ENCODE measurements around the gene SETD3. TPM values are rescaled to one million over a fixed set of nuclear protein-coding genes. Genes with fewer than 3 reads are reported as not detected.

Gene SETD3
- total RNA-seq, 1 donor from 2014 or later = 44.3 TPM

GRCh38 chr14:99381688-99382060 is 99.0 kb downstream of the SETD3 start:
- DNase-seq (ENCODE audit: low read depth) = no peak
- no peak overlapping the region for H3K4me3 ChIP-seq (ENCODE audit: low read depth, low read length)
- TF ChIP-seq CTCF (conservative IDR thresholded peaks at IDR 0.05; ENCODE audit: low read depth, low read length) = no peak

DNA sequence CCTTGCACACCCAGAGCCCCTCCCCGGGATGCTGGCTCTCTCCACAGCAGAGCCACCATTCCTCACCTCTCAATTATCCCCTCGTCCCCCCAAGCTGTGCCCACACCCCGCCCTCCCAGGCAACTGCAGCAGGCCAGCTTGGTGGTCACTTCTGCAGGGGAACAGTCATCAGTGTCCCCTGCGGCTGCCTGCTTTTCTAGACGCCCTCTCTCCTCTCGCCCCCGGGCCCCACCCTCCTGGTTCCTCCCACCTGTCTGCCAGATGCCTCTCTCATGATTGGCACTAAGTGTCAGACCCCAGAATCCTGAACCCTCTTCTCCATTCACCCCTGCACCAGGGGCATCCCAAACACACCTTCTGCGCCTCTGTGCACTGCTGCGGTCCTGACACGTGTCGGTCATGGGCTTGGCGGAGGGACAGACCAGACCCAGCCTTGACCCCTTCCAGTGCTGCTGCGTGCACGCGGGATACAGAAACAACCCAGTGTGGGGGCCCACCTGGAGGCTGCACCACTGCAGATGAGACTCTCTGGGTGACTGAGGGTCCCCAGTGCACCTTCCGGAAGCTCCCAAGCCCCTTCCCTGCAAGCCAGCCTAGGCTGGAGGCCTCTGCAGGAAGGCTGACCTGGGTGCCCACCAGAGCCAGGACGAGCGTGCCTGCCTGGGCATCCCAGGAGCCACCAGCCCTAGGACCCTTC is 99.5 kb downstream of the SETD3 start:
- no peak overlapping the region for H3K4me3 ChIP-seq (ENCODE audit: low read depth, low read length)
- no peak for DNase-seq (ENCODE audit: low read depth)
- no peak for TF ChIP-seq CTCF (conservative IDR thresholded peaks at IDR 0.05; ENCODE audit: low read depth, low read length)

GRCh38 chr14:99380402-99380801 is 100.3 kb downstream of the SETD3 start:
- TF ChIP-seq CTCF (conservative IDR thresholded peaks at IDR 0.05; ENCODE audit: low read depth, low read length) = no peak
- no peak overlapping the region for H3K4me3 ChIP-seq (ENCODE audit: low read depth, low read length)
- no peak for DNase-seq (ENCODE audit: low read depth)

DNA sequence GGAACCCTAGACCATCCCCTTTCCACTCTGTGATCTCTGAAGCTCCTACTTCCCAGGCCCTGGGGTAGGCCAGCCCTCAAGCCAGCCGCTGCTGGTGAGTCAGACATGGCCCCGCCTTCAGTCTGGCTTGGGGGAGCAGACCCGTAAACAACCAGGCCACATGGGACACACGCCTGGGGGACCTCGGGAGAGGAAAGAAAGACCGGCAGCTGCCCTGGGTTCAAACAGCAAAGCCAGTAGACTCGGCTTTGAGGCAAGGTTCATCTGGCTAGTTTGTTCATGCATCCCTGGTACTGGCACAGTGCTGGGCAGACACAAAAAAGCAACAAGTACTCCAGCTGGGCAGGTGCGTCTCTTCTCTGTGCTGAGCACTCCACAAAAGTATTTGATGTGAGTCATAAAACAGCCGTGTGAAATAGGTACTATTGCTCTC is 101.9 kb downstream of the SETD3 start:
- TF ChIP-seq CTCF (conservative IDR thresholded peaks at IDR 0.05; ENCODE audit: low read depth, low read length) = no peak
- no peak overlapping the region for H3K4me3 ChIP-seq (ENCODE audit: low read depth, low read length)
- DNase-seq (ENCODE audit: low read depth) = no peak

- H3K4me3 ChIP-seq (ENCODE audit: low read depth, low read length) = no peak overlapping the region
- TF ChIP-seq CTCF (conservative IDR thresholded peaks at IDR 0.05; ENCODE audit: low read depth, low read length) = no peak
- DNase-seq (ENCODE audit: low read depth) = no peak
Measured at GRCh38 chr14:99377951-99378350, 102.7 kb downstream of the SETD3 start.

- H3K4me3 ChIP-seq (ENCODE audit: low read depth, low read length) = no peak overlapping the region
- DNase-seq (ENCODE audit: low read depth) = no peak
- no peak for TF ChIP-seq CTCF (conservative IDR thresholded peaks at IDR 0.05; ENCODE audit: low read depth, low read length)
Measured at GRCh38 chr14:99374964-99375363, 105.7 kb downstream of the SETD3 start.

DNA sequence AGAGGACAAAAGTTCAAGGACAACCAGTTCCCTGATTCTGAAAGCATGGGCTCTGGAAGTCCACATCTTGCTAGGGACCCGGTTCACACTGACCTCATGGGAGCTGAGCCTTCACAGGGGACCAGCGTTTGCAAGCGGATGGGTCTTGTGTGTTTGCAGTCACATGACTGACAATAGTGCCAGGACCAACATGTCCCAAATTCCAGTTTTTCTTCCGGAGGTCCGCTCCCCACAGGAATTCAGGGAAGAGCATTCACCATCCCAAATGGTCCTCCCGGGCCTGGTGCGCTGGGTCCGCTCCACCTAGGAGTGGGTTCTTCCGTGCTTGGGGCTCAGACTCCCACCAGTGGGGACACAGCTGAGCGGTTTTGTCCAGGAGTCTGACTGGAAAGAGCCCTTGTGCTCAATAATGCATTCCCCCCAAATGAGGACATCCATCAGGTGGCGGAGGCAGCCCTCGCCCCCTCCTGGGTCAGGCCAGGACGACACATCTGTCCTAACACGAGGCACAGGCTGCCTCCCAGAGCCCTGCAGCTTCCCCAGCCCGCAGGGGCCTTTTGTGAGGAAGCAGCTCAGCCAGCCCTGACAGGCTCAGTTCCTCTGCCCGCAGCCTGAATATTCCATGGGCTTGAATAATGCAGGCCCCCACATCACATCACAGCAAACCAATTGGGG is 116.9 kb downstream of the SETD3 start:
- no peak overlapping the region for H3K4me3 ChIP-seq (ENCODE audit: low read depth, low read length)
- TF ChIP-seq CTCF (conservative IDR thresholded peaks at IDR 0.05; ENCODE audit: low read depth, low read length) = no peak
- no peak for DNase-seq (ENCODE audit: low read depth)

Data from epithelial cell of proximal tubule (primary cell).